HG03565 (cell line): ENCODE results near the gene TUBA4B.
"Not testable (repeated sequence)": the region's sequence is repeated elsewhere in the genome, so short reads cannot be mapped to it uniquely, and the experiment has no call there.

Source experiments
- ATAC-seq: cut with Tn5 transposase; IDR thresholded peaks from one replicate; pipeline ENCODE4 v1.9.1; 2021; ENCODE audit warnings: mild to moderate bottlenecking, moderate library complexity; ENCODE audit not compliant: unreplicated experiment

TUBA4B gene

GRCh38 chr2:219247678-219248642 lies 5.1 kb upstream of the TUBA4B start:
- no peak for ATAC-seq

GRCh38 chr2:219248845-219249202 lies 4.2 kb upstream of the TUBA4B start:
- no peak for ATAC-seq

GRCh38 chr2:219249203-219249980 lies 3.7 kb upstream of the TUBA4B start:
- ATAC-seq, result no peak

GRCh38 chr2:219250049-219250781 lies 2.8 kb upstream of the TUBA4B start:
- no peak for ATAC-seq

GRCh38 chr2:219251656-219252055 lies 1.4 kb upstream of the TUBA4B start:
- no peak for ATAC-seq

GRCh38 chr2:219252084-219252483 lies 959 bp upstream of the TUBA4B start:
- no peak for ATAC-seq

- no peak for ATAC-seq
Measured at GRCh38 chr2:219252570-219252899, 508 bp upstream of the TUBA4B start.

GRCh38 chr2:219253753-219254589 lies 928 bp downstream of the TUBA4B start, which contains the start of gene TUBA4A:
Gene TUBA4A, minus strand, starts transcription at chr2:219253918. Its CDS starts 60 bp downstream, at chr2:219253858.
- peak; percentile 38 for ATAC-seq

- peak; percentile 17 for ATAC-seq
Measured at GRCh38 chr2:219254590-219255201, 1.7 kb downstream of the TUBA4B start.

- ATAC-seq, result not testable (repeated sequence)
Measured at GRCh38 chr2:219258942-219259341, 5.9 kb downstream of the TUBA4B start.

GRCh38 chr2:219261024-219261855 lies 8.2 kb downstream of the TUBA4B start:
- ATAC-seq, result no peak

GRCh38 chr2:219266232-219266631 lies 13.2 kb downstream of the TUBA4B start:
- ATAC-seq, result no peak

- no peak for ATAC-seq
Measured at GRCh38 chr2:219266886-219267285, 13.8 kb downstream of the TUBA4B start.

GRCh38 chr2:219268294-219268693 lies 15.3 kb downstream of the TUBA4B start:
- no peak for ATAC-seq

- ATAC-seq, result no peak
Measured at GRCh38 chr2:219269362-219270054, 16.5 kb downstream of the TUBA4B start.

GRCh38 chr2:219270055-219270372 lies 17.0 kb downstream of the TUBA4B start:
- ATAC-seq, result no peak

GRCh38 chr2:219271021-219271420 lies 18.0 kb downstream of the TUBA4B start:
- no peak for ATAC-seq

GRCh38 chr2:219272356-219272755 lies 19.3 kb downstream of the TUBA4B start:
- ATAC-seq, result no peak

- ATAC-seq, result no peak
Measured at GRCh38 chr2:219272995-219273394, 20.0 kb downstream of the TUBA4B start.
